Measurements from ENCODE around the gene LAMC3. TPM values are rescaled to one million over a fixed set of nuclear protein-coding genes. Genes with fewer than 3 reads are reported as not detected.

LAMC3 gene
- total RNA-seq, 2 experiments from 2014 or later, result 0.66 to 1.7 TPM

DNA sequence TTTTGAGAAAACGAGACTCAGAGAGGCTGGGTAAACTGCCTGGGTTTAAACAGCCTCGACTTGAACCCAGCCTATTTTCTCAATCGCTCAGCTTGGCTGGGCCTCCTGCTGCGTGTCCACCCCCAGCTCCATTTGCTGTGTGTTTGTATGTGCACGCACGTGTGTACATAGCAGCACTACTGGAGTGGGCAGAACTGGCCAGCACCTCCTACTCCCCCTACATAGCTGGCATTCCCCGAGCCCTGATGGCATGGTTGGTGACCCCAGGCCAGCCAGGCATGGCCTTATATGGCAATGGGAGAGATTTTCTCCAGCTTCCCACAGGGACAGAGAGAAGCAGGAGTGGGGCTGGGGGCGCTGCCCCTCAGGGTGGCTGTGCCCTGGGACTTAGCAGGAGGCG lies 91.5 kb downstream of the LAMC3 start:
- Mint-ChIP-seq H3K36me3 (ENCODE audit: low read depth) (no peaks in the 10 kb centered on the region), H3K27ac (no peak overlapping the region), H3K4me1 (ENCODE audit: low read depth) (peaks cover 9% of the 10 kb centered on the region), H3K4me3 (no peak overlapping the region), H3K9me3 (no peaks in the 10 kb centered on the region), H3K27me3 (peaks cover 26% of the 10 kb centered on the region)
- intact Hi-C loops (cut with DNase I, micrococcal nuclease), result no loop called here
- H3K9me3 ChIP-seq (ENCODE audit: control insufficient read depth in 1 of 2, insufficient read depth in 1 of 2, low read length in 2 of 2), result peaks cover 0 to 6% of the 10 kb centered on the region in 2 experiments
- no peak overlapping the region for H3K4me3 ChIP-seq (ENCODE audit: low read length)
- ATAC-seq (ENCODE audit: poor library complexity) (no peak), DNase-seq (no peak)
- H3K4me1 ChIP-seq (ENCODE audit: insufficient read depth, low read length), result peaks cover 12% of the 10 kb centered on the region
- CTCF ChIA-PET, result no interaction called here
- POLR2A ChIA-PET, result no interaction called here
- no peaks in the 10 kb centered on the region for H3K36me3 ChIP-seq (ENCODE audit: insufficient read depth, low read length)
- H3K27ac ChIP-seq (ENCODE audit: low read depth in 1 of 2, low read length in 2 of 2), result no peak overlapping the region
- TF ChIP-seq, protein P1, sequence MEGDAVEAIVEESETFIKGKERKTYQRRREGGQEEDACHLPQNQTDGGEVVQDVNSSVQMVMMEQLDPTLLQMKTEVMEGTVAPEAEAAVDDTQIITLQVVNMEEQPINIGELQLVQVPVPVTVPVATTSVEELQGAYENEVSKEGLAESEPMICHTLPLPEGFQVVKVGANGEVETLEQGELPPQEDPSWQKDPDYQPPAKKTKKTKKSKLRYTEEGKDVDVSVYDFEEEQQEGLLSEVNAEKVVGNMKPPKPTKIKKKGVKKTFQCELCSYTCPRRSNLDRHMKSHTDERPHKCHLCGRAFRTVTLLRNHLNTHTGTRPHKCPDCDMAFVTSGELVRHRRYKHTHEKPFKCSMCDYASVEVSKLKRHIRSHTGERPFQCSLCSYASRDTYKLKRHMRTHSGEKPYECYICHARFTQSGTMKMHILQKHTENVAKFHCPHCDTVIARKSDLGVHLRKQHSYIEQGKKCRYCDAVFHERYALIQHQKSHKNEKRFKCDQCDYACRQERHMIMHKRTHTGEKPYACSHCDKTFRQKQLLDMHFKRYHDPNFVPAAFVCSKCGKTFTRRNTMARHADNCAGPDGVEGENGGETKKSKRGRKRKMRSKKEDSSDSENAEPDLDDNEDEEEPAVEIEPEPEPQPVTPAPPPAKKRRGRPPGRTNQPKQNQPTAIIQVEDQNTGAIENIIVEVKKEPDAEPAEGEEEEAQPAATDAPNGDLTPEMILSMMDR (IDR thresholded peaks at IDR 0.05), result no peak
- H3K27me3 ChIP-seq (ENCODE audit: control insufficient read depth in 1 of 2, insufficient read depth in 2 of 2, low read length in 2 of 2), result peaks cover 10 to 16% of the 10 kb centered on the region in 2 experiments

DNA sequence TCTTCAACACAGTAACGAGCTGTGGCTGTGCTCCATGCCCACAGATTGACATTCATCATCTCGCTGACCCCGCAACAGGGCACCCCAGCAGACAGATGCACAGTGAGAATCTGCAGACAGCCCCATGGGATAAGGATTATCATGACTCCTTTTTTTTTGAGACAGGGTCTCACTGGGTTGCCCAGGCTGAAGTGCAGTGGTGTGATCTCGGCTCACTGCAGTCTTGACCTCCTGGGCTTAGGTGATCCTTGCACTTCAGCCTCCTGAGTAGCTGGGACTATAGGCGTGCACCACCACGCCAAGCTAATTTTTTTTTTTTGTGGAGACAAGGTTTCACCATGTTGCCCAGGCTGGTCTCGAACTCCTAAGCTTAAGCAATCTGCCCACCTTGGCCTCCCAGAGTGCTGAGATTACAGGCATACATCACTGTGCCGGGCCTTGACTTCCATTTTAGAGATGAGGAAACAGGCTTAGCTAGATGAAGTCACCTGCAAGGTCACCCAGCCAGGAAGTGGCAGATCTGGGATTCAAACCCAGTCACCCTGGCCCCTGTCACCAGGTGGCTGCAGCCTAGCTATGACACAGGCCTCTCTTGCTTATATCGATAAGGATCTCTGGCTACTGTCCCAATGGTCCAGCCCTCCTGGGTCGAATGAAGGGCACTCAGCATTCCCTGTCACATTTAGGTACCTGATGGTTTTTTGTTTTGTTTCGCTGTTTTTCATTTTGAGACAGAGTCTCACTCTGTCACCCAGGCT lies 92.4 kb downstream of the LAMC3 start:
- no peaks in the 10 kb centered on the region for H3K36me3 Mint-ChIP-seq (ENCODE audit: low read depth)
- DNase-seq, result no peak
- no peaks in the 10 kb centered on the region for H3K9me3 Mint-ChIP-seq
- Histone ChIP-seq H3K36me3 (ENCODE audit: insufficient read depth, low read length) (no peaks in the 10 kb centered on the region), H3K4me1 (ENCODE audit: insufficient read depth, low read length) (peaks cover 6% of the 10 kb centered on the region), H3K27ac (ENCODE audit: low read depth in 1 of 2, low read length in 2 of 2) (no peak overlapping the region), H3K9me3 (ENCODE audit: control insufficient read depth in 1 of 2, insufficient read depth in 1 of 2, low read length in 2 of 2) (no peaks in the 10 kb centered on the region), H3K4me3 (ENCODE audit: low read length) (no peak overlapping the region), H3K27me3 (ENCODE audit: control insufficient read depth in 1 of 2, insufficient read depth in 2 of 2, low read length in 2 of 2) (peaks cover 7 to 10% of the 10 kb centered on the region in 2 experiments)
- TF ChIP-seq, protein P1 (IDR thresholded peaks at IDR 0.05), result no peak
- ChIA-PET POLR2A (no interaction called here), CTCF (no interaction called here)
- peaks cover 19% of the 10 kb centered on the region for H3K27me3 Mint-ChIP-seq
- ATAC-seq (ENCODE audit: poor library complexity), result no peak
- no peak overlapping the region for H3K4me3 Mint-ChIP-seq
- intact Hi-C loops (cut with DNase I, micrococcal nuclease), result no loop called here
- H3K27ac Mint-ChIP-seq, result no peak overlapping the region
- peaks cover 5% of the 10 kb centered on the region for H3K4me1 Mint-ChIP-seq (ENCODE audit: low read depth)

DNA sequence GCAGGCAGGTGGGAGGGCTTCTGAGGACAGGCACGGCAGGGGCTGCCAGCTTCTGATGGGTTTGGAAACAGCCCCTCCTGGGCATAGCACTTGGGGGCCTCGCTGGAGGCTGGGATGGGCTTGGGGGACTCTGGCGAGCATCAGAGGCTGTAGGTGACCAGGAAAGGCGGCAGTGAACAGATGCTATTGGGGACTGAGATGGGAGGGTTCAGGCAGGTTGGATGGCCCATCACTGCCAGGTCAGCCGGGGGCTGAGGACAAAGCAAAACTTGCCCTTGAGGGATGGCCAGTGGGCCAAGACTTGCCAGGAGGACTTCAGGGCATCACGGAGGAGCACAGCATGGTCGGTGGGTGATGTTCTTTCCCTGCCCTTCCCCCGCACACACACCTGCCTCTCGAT lies 94.0 kb downstream of the LAMC3 start:
- CTCF ChIA-PET, result no interaction called here
- Histone ChIP-seq H3K27me3 (ENCODE audit: control insufficient read depth in 1 of 2, insufficient read depth in 2 of 2, low read length in 2 of 2) (no peaks in the 10 kb centered on the region), H3K4me1 (ENCODE audit: insufficient read depth, low read length) (no peaks in the 10 kb centered on the region), H3K36me3 (ENCODE audit: insufficient read depth, low read length) (no peaks in the 10 kb centered on the region), H3K27ac (ENCODE audit: low read depth in 1 of 2, low read length in 2 of 2) (no peak overlapping the region), H3K9me3 (ENCODE audit: control insufficient read depth in 1 of 2, insufficient read depth in 1 of 2, low read length in 2 of 2) (no peaks in the 10 kb centered on the region), H3K4me3 (ENCODE audit: low read length) (no peak overlapping the region)
- no peaks in the 10 kb centered on the region for H3K9me3 Mint-ChIP-seq
- H3K36me3 Mint-ChIP-seq (ENCODE audit: low read depth), result no peaks in the 10 kb centered on the region
- peaks cover 9% of the 10 kb centered on the region for H3K27me3 Mint-ChIP-seq
- DNase-seq (no peak), ATAC-seq (ENCODE audit: poor library complexity) (no peak)
- no peak overlapping the region for H3K4me3 Mint-ChIP-seq
- POLR2A ChIA-PET, result no interaction called here
- intact Hi-C loops (cut with DNase I, micrococcal nuclease), result no loop called here
- TF ChIP-seq, protein P1 (IDR thresholded peaks at IDR 0.05), result no peak
- H3K27ac Mint-ChIP-seq, result no peak overlapping the region
- no peaks in the 10 kb centered on the region for H3K4me1 Mint-ChIP-seq (ENCODE audit: low read depth)
